GM12872 (cell line): ENCODE measurements around the gene TMEM132C.

Experiments
- CTCF ChIP-seq: IDR thresholded peaks from 3 replicates; pipeline ENCODE4 v1.5.1; 2011; ENCODE audit warnings: low read depth, mild to moderate bottlenecking, low read length, moderate library complexity; ENCODE audit not compliant: insufficient read depth

TMEM132C gene

GRCh38 chr12:128644664-128645296 is 377.8 kb downstream of the TMEM132C start:
- peak; percentile 87 for TF ChIP-seq CTCF

GRCh38 chr12:128649902-128650301 is 382.9 kb downstream of the TMEM132C start:
- TF ChIP-seq CTCF: no peak

- no peak for TF ChIP-seq CTCF
Observed at GRCh38 chr12:128652136-128652751, 385.3 kb downstream of the TMEM132C start.

- TF ChIP-seq CTCF: no peak
Observed at GRCh38 chr12:128654468-128654867, 387.5 kb downstream of the TMEM132C start.

- TF ChIP-seq CTCF: no peak
Observed at GRCh38 chr12:128657378-128657777, 390.4 kb downstream of the TMEM132C start.

- no peak for TF ChIP-seq CTCF
Observed at GRCh38 chr12:128660532-128661225, 393.7 kb downstream of the TMEM132C start.

- no peak for TF ChIP-seq CTCF
Observed at GRCh38 chr12:128661226-128661569, 394.2 kb downstream of the TMEM132C start.
